HG02610 (cell line): ENCODE results near the gene PRR11.
A peak's percentile ranks its signal among the peaks of the same experiment; 100 is the strongest.
"Not testable (repeated sequence)": the region's sequence is repeated elsewhere in the genome, so short reads cannot be mapped to it uniquely, and the experiment has no call there.

ENCODE experiments used
- ATAC-seq: cut with Tn5 transposase; IDR thresholded peaks from one replicate; pipeline ENCODE4 v1.9.1; 2021; ENCODE audit warnings: mild to moderate bottlenecking, moderate library complexity; ENCODE audit not compliant: unreplicated experiment

The PRR11 gene

DNA sequence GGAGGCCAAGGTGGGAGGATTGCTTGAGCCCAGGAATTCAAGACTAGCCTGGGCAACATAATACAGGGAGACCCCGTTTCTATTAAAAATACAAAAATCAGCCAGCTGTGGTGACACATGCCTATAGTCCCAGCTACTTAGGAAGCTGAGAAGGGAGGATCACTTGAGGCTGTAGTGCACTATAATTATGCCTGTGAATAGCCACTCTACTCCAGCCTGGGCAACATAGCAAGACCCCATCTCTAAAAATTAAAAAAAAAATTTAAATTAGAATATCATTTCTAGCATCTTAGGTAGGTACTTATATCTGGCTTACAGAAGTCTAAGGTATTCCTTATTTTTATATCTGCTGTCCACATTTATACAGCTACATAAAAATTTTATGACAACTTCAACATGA lies 46.8 kb downstream of the PRR11 start:
- ATAC-seq = no peak

DNA sequence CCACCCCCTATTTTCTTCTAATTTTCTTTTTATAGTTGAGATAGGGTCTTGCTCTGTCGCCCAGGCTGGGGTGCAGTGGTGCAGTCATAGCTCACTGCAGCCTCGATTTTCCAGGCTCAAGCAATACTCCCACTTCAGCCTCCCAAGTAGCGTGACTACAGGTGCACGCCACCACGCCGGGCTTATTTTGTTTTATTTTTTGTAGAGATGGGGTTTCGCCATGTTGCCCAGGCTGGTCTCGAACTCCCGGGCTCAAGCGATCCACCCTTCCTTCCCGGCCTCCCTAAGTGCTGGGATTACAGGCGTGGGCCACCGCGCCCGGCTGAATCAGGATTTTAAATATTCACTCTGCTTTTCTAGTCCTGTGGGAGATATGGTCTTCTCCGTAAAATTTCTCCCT lies 63.8 kb downstream of the PRR11 start:
- ATAC-seq = no peak

DNA sequence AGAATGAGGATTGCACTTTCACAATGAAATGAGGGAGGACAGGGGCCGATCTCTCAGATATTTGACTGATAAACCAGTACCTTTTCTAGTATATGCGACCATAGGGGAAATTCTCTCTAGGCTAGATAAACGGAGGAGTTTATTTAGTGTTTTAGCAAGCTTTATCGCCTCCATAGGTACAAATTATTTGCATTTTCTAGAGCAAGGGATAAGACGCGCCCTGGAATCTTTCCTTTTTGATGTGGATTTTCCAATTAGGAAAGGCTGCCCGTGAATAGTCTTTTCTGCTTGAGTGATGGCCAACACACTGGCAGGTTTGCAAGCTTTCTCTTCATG lies 64.4 kb downstream of the PRR11 start:
- no peak for ATAC-seq

DNA sequence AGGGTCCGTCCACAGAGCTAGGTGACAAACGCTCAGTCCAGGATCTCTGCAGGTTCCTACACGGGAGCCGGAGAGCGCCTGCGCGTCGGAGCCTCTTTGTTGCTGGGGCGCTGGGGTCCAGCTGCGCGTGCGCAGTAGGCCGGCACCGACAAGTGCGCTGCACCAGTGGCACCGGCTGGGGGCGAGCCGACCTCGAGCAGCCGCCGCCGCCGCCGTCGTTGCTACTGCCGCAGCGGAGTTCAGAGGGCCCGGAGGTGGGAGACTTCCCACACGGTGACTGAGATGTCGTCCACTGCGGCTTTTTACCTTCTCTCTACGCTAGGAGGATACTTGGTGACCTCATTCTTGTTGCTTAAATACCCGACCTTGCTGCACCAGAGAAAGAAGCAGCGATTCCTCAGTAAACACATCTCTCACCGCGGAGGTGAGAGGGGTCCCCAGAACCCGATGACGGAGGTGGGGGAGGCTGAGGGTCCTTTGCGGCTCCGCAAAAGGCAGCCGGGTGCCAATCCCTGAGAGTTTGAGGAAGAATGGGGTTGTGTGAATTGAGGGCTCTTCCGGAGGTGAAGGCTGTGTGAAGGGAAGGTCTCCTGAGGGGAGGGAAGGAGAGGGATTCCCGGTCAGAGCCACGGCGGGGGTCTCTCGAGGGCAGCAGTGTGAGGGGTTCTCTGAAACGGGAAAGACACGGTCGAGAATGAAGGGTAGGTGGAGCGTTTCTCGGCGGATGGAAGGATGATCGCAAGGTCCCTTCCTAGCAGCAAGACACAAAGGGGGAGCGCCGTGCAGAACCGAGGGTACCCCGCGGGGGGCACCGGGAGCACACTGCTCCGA lies 65.0 kb downstream of the PRR11 start, which contains the start of gene GDPD1:
TSS of gene GDPD1 (plus strand) at position 184 of the 831 bp plus-strand sequence. CDS start at position 283, 99 bp downstream.
- ATAC-seq = peak; percentile 95

DNA sequence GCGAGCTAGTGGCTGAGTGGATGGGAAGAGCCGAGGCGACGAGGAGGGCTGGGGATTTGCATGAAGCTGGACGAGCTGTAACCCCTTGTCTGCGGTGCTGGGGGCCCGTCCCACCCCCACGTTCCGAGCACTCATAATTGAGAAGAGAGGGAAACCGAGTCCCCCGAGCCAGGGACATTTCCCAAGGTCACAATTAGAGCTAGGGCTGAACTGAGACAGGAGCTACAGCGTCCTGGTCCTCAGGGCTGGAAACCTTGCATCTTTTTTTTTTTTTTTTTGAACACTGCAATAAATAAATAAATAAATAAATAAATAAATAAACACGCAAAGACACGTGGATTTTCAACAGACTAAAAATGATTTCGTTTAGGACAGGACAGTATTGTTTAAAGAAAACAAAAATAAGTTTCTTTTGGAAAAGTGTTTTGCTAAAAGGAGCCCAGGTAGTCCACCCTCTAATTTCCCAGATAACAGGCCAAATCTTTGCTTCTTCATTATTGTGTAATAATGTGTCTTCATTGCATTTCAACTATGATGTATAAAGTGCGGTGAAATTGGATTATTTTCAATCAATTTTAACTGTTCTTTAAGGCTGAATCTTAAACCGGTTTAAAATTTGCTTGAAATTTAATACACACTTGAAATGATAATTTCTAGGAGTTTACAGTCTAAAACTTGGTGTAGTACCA lies 65.8 kb downstream of the PRR11 start:
- ATAC-seq = no peak

DNA sequence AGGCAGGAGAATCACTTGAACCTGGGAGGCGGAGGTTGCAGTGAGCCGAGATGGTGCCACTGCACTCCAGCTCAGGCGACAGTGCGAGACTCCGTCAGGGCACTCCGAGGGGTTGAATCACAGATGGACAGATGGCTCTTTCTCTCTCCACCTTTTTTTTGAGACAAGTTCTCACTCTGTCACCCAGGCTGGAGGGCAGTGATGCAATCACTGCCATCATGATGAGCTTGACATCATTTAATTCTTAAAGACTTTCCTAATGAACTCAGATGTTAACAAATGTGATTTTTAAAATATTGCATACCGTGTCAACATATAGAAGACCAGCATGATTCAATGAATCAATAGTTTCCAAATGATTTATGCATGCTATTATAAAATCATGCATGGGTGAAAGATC lies 68.3 kb downstream of the PRR11 start:
- no peak for ATAC-seq

DNA sequence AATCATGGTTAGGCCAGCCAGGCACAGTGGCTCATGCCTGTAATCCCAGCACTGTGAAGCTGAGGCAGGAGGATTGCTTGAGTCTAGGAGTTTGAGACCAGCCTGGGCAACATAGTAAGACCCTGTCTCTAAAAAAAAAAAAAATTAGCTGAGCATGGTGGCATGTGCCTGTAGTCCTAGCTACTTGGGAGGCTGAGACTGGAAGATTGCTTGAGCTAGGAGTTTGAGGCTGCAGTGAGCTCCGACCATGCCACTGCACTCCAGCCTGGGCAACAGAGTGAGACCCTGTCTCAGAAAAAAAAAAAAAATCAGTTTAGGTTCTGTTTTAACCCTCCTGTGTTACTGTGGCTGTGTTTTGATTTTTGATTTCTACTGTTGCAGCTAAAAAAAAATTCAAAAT lies 73.0 kb downstream of the PRR11 start:
- ATAC-seq = not testable (repeated sequence)

DNA sequence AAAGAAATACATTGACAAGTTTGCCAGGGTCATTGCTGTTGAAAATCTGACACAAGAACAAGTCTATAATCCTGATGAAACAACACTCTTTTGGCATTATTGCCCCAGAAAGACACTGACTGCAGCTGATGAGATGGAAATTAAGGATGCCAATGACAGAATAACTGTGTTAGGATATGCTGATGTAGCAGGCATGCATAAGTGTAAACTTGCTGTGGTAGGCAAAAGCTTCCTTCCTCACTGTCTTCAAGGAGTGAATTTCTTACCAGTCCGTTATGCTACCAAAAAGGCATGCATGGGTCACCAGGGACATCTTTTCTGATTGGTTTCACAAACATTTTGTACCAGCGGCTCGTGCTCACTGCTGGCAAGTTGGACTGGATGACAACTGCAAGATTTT lies 75.2 kb downstream of the PRR11 start:
- ATAC-seq = no peak

DNA sequence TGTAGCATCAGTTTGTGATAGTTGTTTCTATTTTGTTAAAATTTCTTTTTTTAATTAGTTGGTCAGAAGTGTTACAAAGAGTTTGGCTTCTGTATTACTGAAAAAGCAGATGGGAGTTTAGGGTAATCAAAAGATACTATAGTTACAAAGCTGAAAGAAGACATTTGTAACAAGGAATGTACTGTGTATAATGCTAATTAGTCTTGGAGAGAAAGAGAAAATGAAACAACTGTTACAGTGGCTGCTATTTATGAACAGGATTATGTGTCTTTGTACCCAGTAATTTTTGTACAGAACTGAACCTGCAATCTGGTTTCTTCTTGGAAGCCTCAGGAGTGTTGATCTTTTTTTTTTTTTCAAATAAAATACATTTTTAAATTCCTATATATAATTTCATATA lies 79.1 kb downstream of the PRR11 start:
- ATAC-seq = no peak

DNA sequence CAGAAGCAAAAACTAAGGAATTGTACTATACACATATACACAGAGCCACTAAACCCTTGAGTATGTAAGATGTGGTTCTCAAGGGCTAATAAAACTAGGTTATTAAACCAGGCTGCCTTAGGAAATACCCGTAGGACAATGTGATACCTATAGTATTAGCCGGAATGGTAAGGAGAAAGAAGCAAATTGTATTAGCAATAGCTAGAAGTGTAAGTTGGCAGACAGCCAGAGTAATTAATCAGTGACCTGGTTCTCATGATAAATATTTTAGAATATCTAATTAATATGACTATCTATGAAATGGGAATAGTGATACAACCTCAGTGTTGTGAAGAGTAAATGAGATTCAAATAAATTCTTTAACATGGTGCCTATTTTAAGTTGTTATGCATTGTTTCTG lies 83.4 kb downstream of the PRR11 start:
- no peak for ATAC-seq

DNA sequence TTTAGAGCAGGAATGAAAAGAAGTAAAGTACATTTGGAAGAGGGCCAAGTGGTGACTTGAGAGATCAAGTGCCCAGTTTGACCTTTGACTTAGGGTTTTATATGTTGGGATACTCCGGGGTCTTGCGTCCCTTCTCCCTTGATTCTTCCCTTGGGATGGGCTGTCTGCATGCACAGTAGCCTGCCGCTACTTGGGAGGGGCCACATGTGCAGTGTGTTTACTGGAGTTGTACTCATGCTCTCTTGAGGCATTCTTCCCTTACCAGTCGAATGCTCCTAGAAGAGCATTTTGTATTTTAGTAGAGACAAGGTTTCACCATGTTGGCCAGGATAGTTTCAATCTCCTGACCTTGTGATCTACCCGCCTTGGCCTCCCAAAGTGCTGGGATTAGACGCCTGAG lies 88.5 kb downstream of the PRR11 start:
- ATAC-seq = no peak
